Esophagus squamous epithelium (tissue), 5 donors: ENCODE data around the gene EFCAB12. TPM values are rescaled to one million over a fixed set of nuclear protein-coding genes. Genes with fewer than 3 reads are reported as not detected.
"Not testable (repeated sequence)": the region's sequence is repeated elsewhere in the genome, so short reads cannot be mapped to it uniquely, and the experiment has no call there.

Experiments used
- DNase-seq: peaks from one replicate; lab custom pipeline; 2025; lab: John Stamatoyannopoulos, UW
- H3K27ac ChIP-seq, 4 donors: fragments of 200-600 bp; sonication (generic); one replicate each; pipeline ENCODE4 v1.5.1; 2016 to 2019; ENCODE audit warnings: mild to moderate bottlenecking in 1 of 4
- H3K27me3 ChIP-seq, 4 donors: fragments of 200-600 bp; sonication (generic); 1 replicate in 3 of 4; 2 replicates in 1 of 4; pipeline versions ENCODE4 v1.5.1 to v1.6.0; 2017 to 2021; ENCODE audit warnings: antibody characterized with exemption in 1 of 4
- H3K36me3 ChIP-seq, 3 donors: fragments of 200-600 bp; sonication (generic); one replicate each; pipeline ENCODE4 v1.5.1; 2016 to 2019
- H3K4me1 ChIP-seq, 3 donors: fragments of 200-600 bp; sonication (generic); one replicate each; pipeline ENCODE4 v1.5.1; 2017 to 2019
- H3K4me3 ChIP-seq, 4 donors: fragments of 200-600 bp; sonication (generic); 1 replicate in 3 of 4; 2 replicates in 1 of 4; pipeline ENCODE4 v1.5.1; 2016 to 2019; ENCODE audit warnings: mild to moderate bottlenecking in 2 of 4, moderate library complexity in 1 of 4
- H3K9me3 ChIP-seq, 3 donors: fragments of 200-600 bp; sonication (generic); one replicate each; pipeline ENCODE4 v1.5.1; 2016 to 2019
- POLR2A ChIP-seq, 4 donors: fragments of 450-650 bp; IDR thresholded peaks; one replicate each; pipeline ENCODE4 v1.6.1; 2017; ENCODE audit warnings: antibody characterized with exemption in 4 of 4, mild to moderate bottlenecking in 4 of 4, moderate library complexity in 3 of 4
- WGBS, 2 donors: methylation state at CpG; one replicate each; pipeline ENCODE4 v1.1.5; 2018; 5-methylcytosine and 5-hydroxymethylcytosine counted together
- intact Hi-C: fragments of 100-400 bp; cut with DNase I; formaldehyde crosslinking; loops from one replicate; pipeline ENCODE4 v1.15.0; 2022
- total RNA-seq, 4 donors: library from RNA; depleted of rRNA; stranded (reverse); fragments of >200 nt; gene quantifications; one replicate each; pipeline ENCODE4 v1.1.0, GENCODE V29; 2016
- TF ChIP-seq, protein P1 (sequence below), 6 experiments: fragments of 450-650 bp in 4 of 6; fragments of 200-600 bp in 2 of 6; sonication (generic) in 2 of 6; IDR thresholded peaks; one replicate each; pipeline ENCODE4 v1.5.1; 2016 to 2019; ENCODE audit warnings: antibody characterized with exemption in 6 of 6, mild to moderate bottlenecking in 4 of 6, moderate library complexity in 4 of 6
- donor health status: DM: yes; HTN: yes; CAD: no.

The EFCAB12 gene
- total RNA-seq, 4 donors from 2014 or later: under 0.01 TPM; not detected in 3

DNA sequence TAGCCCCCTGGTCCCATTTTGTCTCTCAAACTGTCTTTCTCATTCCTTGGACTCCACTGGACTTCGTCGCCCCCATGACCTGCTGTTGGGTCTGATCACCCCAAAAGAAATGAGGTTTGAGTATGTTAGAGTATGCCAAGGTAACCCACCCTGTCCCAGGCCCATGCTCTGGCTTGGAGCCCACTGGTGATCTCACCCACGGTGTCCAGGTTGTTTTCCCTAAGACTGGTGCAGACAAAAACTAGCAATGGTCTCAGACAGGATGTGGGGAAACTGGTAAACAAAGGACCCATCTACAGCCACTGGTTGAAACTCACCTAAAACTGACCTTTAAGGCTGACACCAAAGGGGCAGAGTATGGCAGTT lies 38.9 kb downstream of the EFCAB12 start:
- Histone ChIP-seq H3K9me3 (no peaks in the 10 kb centered on the region), H3K4me1 (peaks cover 3 to 73% (median 15%) of the 10 kb centered on the region in 3 donors), H3K4me3 (no peak overlapping the region), H3K36me3 (peaks cover 0 to 78% (median 5%) of the 10 kb centered on the region in 3 donors), H3K27me3 (no peaks in the 10 kb centered on the region), H3K27ac (peak overlapping the region; percentile 34 to 79 (median 70))
- intact Hi-C loops: no loop called here
- no peak for DNase-seq
- TF ChIP-seq, protein P1, sequence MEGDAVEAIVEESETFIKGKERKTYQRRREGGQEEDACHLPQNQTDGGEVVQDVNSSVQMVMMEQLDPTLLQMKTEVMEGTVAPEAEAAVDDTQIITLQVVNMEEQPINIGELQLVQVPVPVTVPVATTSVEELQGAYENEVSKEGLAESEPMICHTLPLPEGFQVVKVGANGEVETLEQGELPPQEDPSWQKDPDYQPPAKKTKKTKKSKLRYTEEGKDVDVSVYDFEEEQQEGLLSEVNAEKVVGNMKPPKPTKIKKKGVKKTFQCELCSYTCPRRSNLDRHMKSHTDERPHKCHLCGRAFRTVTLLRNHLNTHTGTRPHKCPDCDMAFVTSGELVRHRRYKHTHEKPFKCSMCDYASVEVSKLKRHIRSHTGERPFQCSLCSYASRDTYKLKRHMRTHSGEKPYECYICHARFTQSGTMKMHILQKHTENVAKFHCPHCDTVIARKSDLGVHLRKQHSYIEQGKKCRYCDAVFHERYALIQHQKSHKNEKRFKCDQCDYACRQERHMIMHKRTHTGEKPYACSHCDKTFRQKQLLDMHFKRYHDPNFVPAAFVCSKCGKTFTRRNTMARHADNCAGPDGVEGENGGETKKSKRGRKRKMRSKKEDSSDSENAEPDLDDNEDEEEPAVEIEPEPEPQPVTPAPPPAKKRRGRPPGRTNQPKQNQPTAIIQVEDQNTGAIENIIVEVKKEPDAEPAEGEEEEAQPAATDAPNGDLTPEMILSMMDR (IDR thresholded peaks at IDR 0.05): no peak
- TF ChIP-seq POLR2A (IDR thresholded peaks at IDR 0.05): no peak
- 92 to 97% methylated on average over 2 of the region's 3 CpGs for WGBS, 2 donors

- H3K27me3 ChIP-seq, DNase-seq, H3K9me3 ChIP-seq, intact Hi-C loops, H3K4me3 ChIP-seq: not testable (repeated sequence)
- peaks cover 3 to 67% (median 15%) of the 10 kb centered on the region in 3 donors for H3K4me1 ChIP-seq
- H3K27ac ChIP-seq: peak overlapping the region; percentile 56 to 79 (median 70)
- WGBS, 2 donors: 33 to 60% methylated on average over 6 to 7 of the region's 8 CpGs
- H3K36me3 ChIP-seq: peaks cover 0 to 78% (median 5%) of the 10 kb centered on the region in 3 donors
These were observed 39.5 kb downstream of the EFCAB12 start for GRCh38 chr3:129388791-129389571.

- intact Hi-C loops: no loop called here
- no peak for DNase-seq
- no peak for TF ChIP-seq POLR2A (IDR thresholded peaks at IDR 0.05)
- TF ChIP-seq, protein P1 (IDR thresholded peaks at IDR 0.05): no peak
- H3K27me3 ChIP-seq: no peaks in the 10 kb centered on the region
- H3K9me3 ChIP-seq: no peaks in the 10 kb centered on the region
- no peak overlapping the region for H3K4me3 ChIP-seq
- H3K36me3 ChIP-seq: peaks cover 0 to 64% (median 5%) of the 10 kb centered on the region in 3 donors
- 88 to 89% methylated on average over 5 of the region's 5 CpGs for WGBS, 2 donors
- H3K27ac ChIP-seq: peak overlapping the region in 2 of 4 donors; percentile 64 to 76
- H3K4me1 ChIP-seq: peaks cover 3 to 52% (median 15%) of the 10 kb centered on the region in 3 donors
These were observed 40.9 kb downstream of the EFCAB12 start for GRCh38 chr3:129387487-129387886.

GRCh38 chr3:129386984-129387383 lies 41.5 kb downstream of the EFCAB12 start:
- WGBS, 2 donors: 96 to 98% methylated on average over 5 to 7 of the region's 10 CpGs
- H3K36me3 ChIP-seq: peaks cover 0 to 59% (median 5%) of the 10 kb centered on the region in 3 donors
- intact Hi-C loops: no loop called here
- H3K4me3 ChIP-seq: no peak overlapping the region
- TF ChIP-seq POLR2A (IDR thresholded peaks at IDR 0.05): no peak
- TF ChIP-seq, protein P1 (IDR thresholded peaks at IDR 0.05): no peak
- H3K27me3 ChIP-seq: no peaks in the 10 kb centered on the region
- no peaks in the 10 kb centered on the region for H3K9me3 ChIP-seq
- H3K27ac ChIP-seq: no peak overlapping the region
- DNase-seq: no peak
- H3K4me1 ChIP-seq: peaks cover 3 to 47% (median 11%) of the 10 kb centered on the region in 3 donors

GRCh38 chr3:129385507-129385906 lies 42.9 kb downstream of the EFCAB12 start:
- H3K27ac ChIP-seq: not testable (repeated sequence)
- 67 to 83% methylated on average over 4 to 6 of the region's 8 CpGs for WGBS, 2 donors

DNA sequence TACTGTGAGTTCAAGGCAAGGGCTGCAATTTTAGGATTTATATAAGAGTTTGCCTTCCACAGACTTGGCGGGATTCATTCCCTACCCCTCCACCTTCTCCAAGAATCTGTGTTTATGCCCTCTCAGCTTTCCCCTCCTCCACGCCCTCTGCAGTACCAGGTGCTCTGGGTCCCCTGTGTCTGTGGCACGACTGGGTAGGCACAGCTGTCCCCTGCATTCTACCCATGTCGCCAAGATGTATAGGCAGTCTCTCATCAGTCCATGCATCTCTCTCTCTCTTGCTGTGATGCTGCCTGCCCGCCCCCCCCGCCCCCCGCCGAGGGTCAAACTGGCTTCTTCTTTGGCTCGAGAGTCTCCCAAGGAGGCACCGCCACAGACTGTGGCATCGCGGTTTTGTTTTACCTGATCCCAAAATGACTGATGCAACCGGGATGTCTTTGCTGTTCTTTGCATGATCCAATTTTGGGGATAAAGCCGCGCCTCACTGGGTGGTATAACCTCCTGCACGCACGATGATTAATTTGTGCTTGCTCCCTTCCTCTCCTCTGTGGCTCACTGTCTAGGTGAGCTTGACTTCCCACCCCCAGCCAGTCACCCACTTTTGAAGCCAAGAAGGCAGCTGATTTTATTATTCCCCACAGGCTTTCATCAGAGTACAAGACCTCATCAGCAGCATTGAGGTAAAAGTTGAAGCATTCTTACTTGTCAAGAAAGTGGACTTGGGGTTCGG lies 43.7 kb downstream of the EFCAB12 start:
- Histone ChIP-seq H3K27ac (no peak overlapping the region), H3K9me3 (no peaks in the 10 kb centered on the region), H3K4me1 (peaks cover 0 to 26% (median 8%) of the 10 kb centered on the region in 3 donors), H3K4me3 (no peak overlapping the region), H3K36me3 (peaks cover 0 to 39% (median 0%) of the 10 kb centered on the region in 3 donors), H3K27me3 (no peaks in the 10 kb centered on the region)
- WGBS, 2 donors: 61 to 68% methylated on average over 14 to 16 of the region's 18 CpGs
- intact Hi-C loops: no loop called here
- TF ChIP-seq, protein P1 (IDR thresholded peaks at IDR 0.05): no peak
- TF ChIP-seq POLR2A (IDR thresholded peaks at IDR 0.05): no peak
- no peak for DNase-seq

More at GRCh38 chr3:129385507-129385906, 42.9 kb downstream of the EFCAB12 start:
- H3K27me3 ChIP-seq, DNase-seq, intact Hi-C loops, H3K9me3 ChIP-seq, H3K4me3 ChIP-seq: not testable (repeated sequence)
- H3K4me1 ChIP-seq: peaks cover 0 to 32% (median 8%) of the 10 kb centered on the region in 3 donors
- peaks cover 0 to 45% (median 0%) of the 10 kb centered on the region in 3 donors for H3K36me3 ChIP-seq

DNA sequence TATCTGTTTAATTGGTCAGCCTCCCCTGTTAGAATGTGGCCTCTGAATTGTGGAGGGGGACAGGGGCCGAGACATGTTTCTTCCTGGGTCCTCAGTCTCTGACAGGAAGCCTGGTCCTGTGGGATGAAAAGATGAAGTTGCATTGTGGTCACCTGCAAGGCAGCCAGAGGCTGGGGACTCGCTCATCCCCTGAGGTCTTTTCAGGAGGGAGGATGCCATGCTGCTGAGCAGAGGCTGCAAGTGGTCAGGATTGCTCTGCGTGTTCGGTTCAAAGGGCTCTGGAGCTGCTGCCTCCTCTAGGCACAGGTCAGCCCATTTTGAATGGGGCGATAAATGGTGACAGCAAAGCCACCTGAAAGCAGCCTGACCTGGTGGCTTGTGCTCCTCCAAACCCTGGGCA lies 44.3 kb downstream of the EFCAB12 start:
- WGBS, 2 donors: 73 to 80% methylated on average over 1 to 3 of the region's 5 CpGs
- DNase-seq, H3K9me3 ChIP-seq, intact Hi-C loops, H3K27me3 ChIP-seq, H3K4me3 ChIP-seq, H3K27ac ChIP-seq: not testable (repeated sequence)
- Histone ChIP-seq H3K36me3 (peaks cover 0 to 32% (median 0%) of the 10 kb centered on the region in 3 donors), H3K4me1 (peaks cover 0 to 19% (median 1%) of the 10 kb centered on the region in 3 donors)
